Activated B cell treated with CpG ODN at 0.5 μM for 24 hours (primary cell): Measurements from ENCODE around the gene SLC2A11. TPM values are rescaled to one million over a fixed set of nuclear protein-coding genes. Genes with fewer than 3 reads are reported as not detected.

Experiments used
- ATAC-seq: fragments of 200-7000 bp; cut with Tn5 transposase; one replicate; pipeline ENCODE4 v1.10.0; 2021; ENCODE audit warnings: low read depth, mild to moderate bottlenecking, moderate library complexity
- CTCF ChIA-PET: fragments of 350-600 bp; sonication (Branson Sonifier 250); formaldehyde crosslinking; loops from one replicate; lab custom pipeline; 2021; ENCODE audit warnings: antibody characterized with exemption; lab: Charles Lee
- POLR2A ChIA-PET: fragments of 350-600 bp; sonication (Branson Sonifier 250); formaldehyde crosslinking; loops from one replicate; lab custom pipeline; 2021; ENCODE audit warnings: antibody characterized with exemption; lab: Charles Lee
- DNase-seq: peaks from one replicate; pipeline ENCODE4 v3.0.0; 2022
- H3K27ac Mint-ChIP-seq: one replicate; pipeline ENCODE4 v1.8.0; 2020; ENCODE audit warnings: mixed read lengths
- H3K27me3 Mint-ChIP-seq: one replicate; pipeline ENCODE4 v1.8.0; 2021; ENCODE audit warnings: mixed read lengths
- H3K36me3 Mint-ChIP-seq: one replicate; pipeline ENCODE4 v1.8.0; 2021; ENCODE audit warnings: low read depth, mixed read lengths
- H3K4me1 Mint-ChIP-seq: one replicate; pipeline ENCODE4 v1.8.0; 2021; ENCODE audit warnings: mixed read lengths
- H3K4me3 Mint-ChIP-seq: one replicate; pipeline ENCODE4 v1.8.0; 2020; ENCODE audit warnings: mild to moderate bottlenecking, mixed read lengths
- H3K9me3 Mint-ChIP-seq: one replicate; pipeline ENCODE4 v1.8.0; 2020; ENCODE audit warnings: mixed read lengths
- CTCF ChIP-seq: fragments of 200-600 bp; IDR thresholded peaks from one replicate; pipeline ENCODE4 v1.8.0; 2022; ENCODE audit warnings: antibody characterized with exemption, mild to moderate bottlenecking
- intact Hi-C: fragments of 100-400 bp; cut with micrococcal nuclease; formaldehyde crosslinking; loops from one replicate; pipeline ENCODE4 v1.15.1; 2024
- total RNA-seq: library from RNA; stranded (reverse); gene quantifications from 2 replicates; pipeline ENCODE4 v1.2.3, GENCODE V29; 2022

The SLC2A11 gene
- total RNA-seq, 1 donor from 2014 or later: 30.2 TPM

- intact Hi-C loops: no loop called here
- no peak for DNase-seq
- H3K4me1 Mint-ChIP-seq: peaks cover 50% of the 10 kb centered on the region
- no peaks in the 10 kb centered on the region for H3K27me3 Mint-ChIP-seq
- TF ChIP-seq CTCF: no peak
- no peak overlapping the region for H3K4me3 Mint-ChIP-seq
- no peak overlapping the region for H3K27ac Mint-ChIP-seq
- POLR2A ChIA-PET: no interaction called here
- ATAC-seq: no peak
- CTCF ChIA-PET: no interaction called here
- H3K36me3 Mint-ChIP-seq: peaks cover 88% of the 10 kb centered on the region
- no peaks in the 10 kb centered on the region for H3K9me3 Mint-ChIP-seq
Observed at GRCh38 chr22:23824476-23825245, 33.0 kb upstream of the SLC2A11 start.

GRCh38 chr22:23825246-23825905 is 32.3 kb upstream of the SLC2A11 start:
- peaks cover 89% of the 10 kb centered on the region for H3K36me3 Mint-ChIP-seq
- H3K27me3 Mint-ChIP-seq: no peaks in the 10 kb centered on the region
- ATAC-seq (no peak), DNase-seq (no peak)
- no peak for TF ChIP-seq CTCF
- H3K4me1 Mint-ChIP-seq: peaks cover 50% of the 10 kb centered on the region
- H3K9me3 Mint-ChIP-seq: no peaks in the 10 kb centered on the region
- CTCF ChIA-PET: interaction anchor here (1.3 kb wide), 1 partner anchor 24 kb away, joined by 3 read pairs; no protein-coding TSS in a partner anchor
- intact Hi-C loops: no loop called here
- POLR2A ChIA-PET: no interaction called here
- no peak overlapping the region for H3K27ac Mint-ChIP-seq
- H3K4me3 Mint-ChIP-seq: no peak overlapping the region

- CTCF ChIA-PET: interaction anchor here (1.3 kb wide), 1 partner anchor 23 kb away, joined by 3 read pairs; no protein-coding TSS in a partner anchor
- no peak for TF ChIP-seq CTCF
- ATAC-seq (no peak), DNase-seq (no peak)
- no peaks in the 10 kb centered on the region for H3K9me3 Mint-ChIP-seq
- H3K36me3 Mint-ChIP-seq: peaks cover 90% of the 10 kb centered on the region
- H3K27me3 Mint-ChIP-seq: no peaks in the 10 kb centered on the region
- no peak overlapping the region for H3K27ac Mint-ChIP-seq
- no peak overlapping the region for H3K4me3 Mint-ChIP-seq
- intact Hi-C loops: no loop called here
- peaks cover 44% of the 10 kb centered on the region for H3K4me1 Mint-ChIP-seq
- POLR2A ChIA-PET: no interaction called here
Observed at GRCh38 chr22:23826510-23827350, 30.9 kb upstream of the SLC2A11 start.

GRCh38 chr22:23827351-23827995 is 30.2 kb upstream of the SLC2A11 start:
- intact Hi-C loops: no loop called here
- DNase-seq (no peak), ATAC-seq (no peak)
- peaks cover 41% of the 10 kb centered on the region for H3K4me1 Mint-ChIP-seq
- CTCF ChIA-PET: no interaction called here
- no peak for TF ChIP-seq CTCF
- peaks cover 89% of the 10 kb centered on the region for H3K36me3 Mint-ChIP-seq
- POLR2A ChIA-PET: interaction anchor here (1.3 kb wide), 1 partner anchor 28 kb away, joined by 4 read pairs; no protein-coding TSS in a partner anchor
- H3K4me3 Mint-ChIP-seq: no peak overlapping the region
- no peaks in the 10 kb centered on the region for H3K27me3 Mint-ChIP-seq
- H3K9me3 Mint-ChIP-seq: no peaks in the 10 kb centered on the region
- no peak overlapping the region for H3K27ac Mint-ChIP-seq
